ENCODE measurements around the gene ATP6V0C. TPM values are rescaled to one million over a fixed set of nuclear protein-coding genes. Genes with fewer than 3 reads are reported as not detected.
"Not testable (repeated sequence)": the region's sequence is repeated elsewhere in the genome, so short reads cannot be mapped to it uniquely, and the experiment has no call there.

ATP6V0C gene
- total RNA-seq, 1 experiment from 2014 or later, result 56.4 TPM

- Histone ChIP-seq H3K27me3 (ENCODE audit: control insufficient read depth, insufficient read depth, low read length) (peaks cover 56% of the 10 kb centered on the region), H3K4me3 (ENCODE audit: insufficient read depth, low read depth, low read length) (peak overlapping the region; percentile 37), H3K36me3 (replicated peaks; ENCODE audit: control insufficient read depth, insufficient read depth, low read length) (no peaks in the 10 kb centered on the region)
- no peak for DNase-seq
Measured at GRCh38 chr16:2471653-2472487, 41.9 kb upstream of the ATP6V0C start.

- no peak for DNase-seq
- H3K27me3 ChIP-seq (ENCODE audit: control insufficient read depth, insufficient read depth, low read length), result peaks cover 56% of the 10 kb centered on the region
- H3K4me3 ChIP-seq (ENCODE audit: insufficient read depth, low read depth, low read length), result no peak overlapping the region
- H3K36me3 ChIP-seq (replicated peaks; ENCODE audit: control insufficient read depth, insufficient read depth, low read length), result no peaks in the 10 kb centered on the region
Measured at GRCh38 chr16:2472488-2472864, 41.3 kb upstream of the ATP6V0C start.

DNA sequence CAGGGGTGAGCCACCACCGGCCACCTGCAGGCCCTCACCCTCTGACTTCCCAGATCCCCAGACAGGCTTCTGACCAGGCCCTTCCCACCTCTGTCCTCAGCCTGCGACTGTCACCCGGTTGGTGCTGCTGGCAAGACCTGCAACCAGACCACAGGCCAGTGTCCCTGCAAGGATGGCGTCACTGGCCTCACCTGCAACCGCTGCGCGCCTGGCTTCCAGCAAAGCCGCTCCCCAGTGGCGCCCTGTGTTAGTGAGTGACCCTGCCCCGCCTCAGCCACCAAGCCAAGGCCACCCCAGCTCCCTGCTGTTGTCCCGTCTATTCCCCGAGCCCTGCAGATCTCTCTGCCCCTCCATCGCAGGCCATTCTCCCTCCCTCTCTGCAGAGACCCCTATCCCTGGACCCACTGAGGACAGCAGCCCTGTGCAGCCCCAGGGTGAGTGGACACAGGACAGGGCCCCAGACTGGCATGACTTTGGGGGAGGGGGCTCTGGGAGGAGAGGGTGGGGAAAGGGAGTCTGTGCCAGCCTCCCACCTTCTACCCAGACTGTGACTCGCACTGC lies 40.8 kb upstream of the ATP6V0C start:
- Histone ChIP-seq H3K4me3 (ENCODE audit: insufficient read depth, low read depth, low read length) (peak overlapping the region; percentile 73), H3K36me3 (replicated peaks; ENCODE audit: control insufficient read depth, insufficient read depth, low read length) (no peaks in the 10 kb centered on the region), H3K27me3 (ENCODE audit: control insufficient read depth, insufficient read depth, low read length) (peaks cover 56% of the 10 kb centered on the region)
- peak; percentile 68 for DNase-seq

DNA sequence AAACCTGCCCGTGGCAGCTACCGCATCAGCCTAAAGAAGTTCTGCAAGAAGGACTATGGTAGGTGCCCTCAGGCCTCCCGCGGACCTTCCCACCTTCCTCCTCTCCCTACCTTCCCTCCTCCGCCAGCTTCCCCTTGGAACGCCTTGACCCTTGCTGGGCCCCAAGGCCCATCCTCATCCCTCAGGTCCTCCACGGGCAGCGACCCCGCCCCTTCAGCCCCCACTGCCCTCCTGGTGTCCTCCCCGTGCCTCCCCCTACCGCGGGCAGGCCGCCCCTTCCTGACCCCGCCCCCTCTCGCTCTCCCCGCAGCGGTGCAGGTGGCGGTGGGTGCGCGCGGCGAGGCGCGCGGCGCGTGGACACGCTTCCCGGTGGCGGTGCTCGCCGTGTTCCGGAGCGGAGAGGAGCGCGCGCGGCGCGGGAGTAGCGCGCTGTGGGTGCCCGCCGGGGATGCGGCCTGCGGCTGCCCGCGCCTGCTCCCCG lies 40.3 kb upstream of the ATP6V0C start:
- H3K36me3 ChIP-seq (replicated peaks; ENCODE audit: control insufficient read depth, insufficient read depth, low read length), result no peaks in the 10 kb centered on the region
- DNase-seq, result peak; percentile 87
- H3K4me3 ChIP-seq (ENCODE audit: insufficient read depth, low read depth, low read length), result peak overlapping the region; percentile 73
- peaks cover 52% of the 10 kb centered on the region for H3K27me3 ChIP-seq (ENCODE audit: control insufficient read depth, insufficient read depth, low read length)

- DNase-seq, result peak; percentile 90
- Histone ChIP-seq H3K36me3 (replicated peaks; ENCODE audit: control insufficient read depth, insufficient read depth, low read length) (no peaks in the 10 kb centered on the region), H3K27me3 (ENCODE audit: control insufficient read depth, insufficient read depth, low read length) (peaks cover 46% of the 10 kb centered on the region), H3K4me3 (ENCODE audit: insufficient read depth, low read depth, low read length) (peak overlapping the region; percentile 73)
Measured at GRCh38 chr16:2473999-2474876, 39.5 kb upstream of the ATP6V0C start.

DNA sequence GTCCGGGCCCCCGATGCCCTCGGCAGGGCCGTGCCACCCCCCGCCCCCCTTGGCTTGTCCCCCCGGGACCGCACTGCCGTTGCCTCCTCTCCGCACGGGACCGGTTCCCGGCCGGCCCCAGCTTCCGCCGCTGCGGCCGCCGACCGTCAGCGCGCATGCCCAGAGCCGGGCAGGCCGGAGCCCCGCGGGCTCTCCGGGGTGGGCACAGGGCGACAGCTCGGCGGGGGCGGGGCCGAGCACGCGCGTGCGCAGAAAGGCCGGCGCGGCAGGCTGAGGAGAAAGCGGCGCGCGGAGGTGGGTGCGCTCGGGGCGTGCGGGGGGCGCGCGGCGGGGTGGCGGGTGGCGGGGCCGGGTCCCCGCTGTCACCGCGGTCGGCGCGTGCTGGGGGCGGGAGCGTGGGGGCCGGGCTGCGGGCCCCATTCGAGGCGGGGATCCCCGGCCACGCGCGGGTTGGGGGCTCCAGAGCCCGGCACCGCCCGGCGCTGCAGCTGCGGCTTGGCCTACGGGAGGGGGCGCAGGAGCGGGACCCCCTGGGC lies 38.8 kb upstream of the ATP6V0C start, which contains the start of gene TBC1D24:
Gene TBC1D24 (plus strand): TSS at position 251 of the 536 bp plus-strand sequence. CDS start 21,022 bp downstream, outside the sequence.
- H3K27me3 ChIP-seq (ENCODE audit: control insufficient read depth, insufficient read depth, low read length), result peaks cover 41% of the 10 kb centered on the region
- DNase-seq, result peak; percentile 100
- H3K4me3 ChIP-seq (ENCODE audit: insufficient read depth, low read depth, low read length), result peak within 1 kb of the TSS; percentile 73
- H3K36me3 ChIP-seq (replicated peaks; ENCODE audit: control insufficient read depth, insufficient read depth, low read length), result no peaks in the 10 kb centered on the region

DNA sequence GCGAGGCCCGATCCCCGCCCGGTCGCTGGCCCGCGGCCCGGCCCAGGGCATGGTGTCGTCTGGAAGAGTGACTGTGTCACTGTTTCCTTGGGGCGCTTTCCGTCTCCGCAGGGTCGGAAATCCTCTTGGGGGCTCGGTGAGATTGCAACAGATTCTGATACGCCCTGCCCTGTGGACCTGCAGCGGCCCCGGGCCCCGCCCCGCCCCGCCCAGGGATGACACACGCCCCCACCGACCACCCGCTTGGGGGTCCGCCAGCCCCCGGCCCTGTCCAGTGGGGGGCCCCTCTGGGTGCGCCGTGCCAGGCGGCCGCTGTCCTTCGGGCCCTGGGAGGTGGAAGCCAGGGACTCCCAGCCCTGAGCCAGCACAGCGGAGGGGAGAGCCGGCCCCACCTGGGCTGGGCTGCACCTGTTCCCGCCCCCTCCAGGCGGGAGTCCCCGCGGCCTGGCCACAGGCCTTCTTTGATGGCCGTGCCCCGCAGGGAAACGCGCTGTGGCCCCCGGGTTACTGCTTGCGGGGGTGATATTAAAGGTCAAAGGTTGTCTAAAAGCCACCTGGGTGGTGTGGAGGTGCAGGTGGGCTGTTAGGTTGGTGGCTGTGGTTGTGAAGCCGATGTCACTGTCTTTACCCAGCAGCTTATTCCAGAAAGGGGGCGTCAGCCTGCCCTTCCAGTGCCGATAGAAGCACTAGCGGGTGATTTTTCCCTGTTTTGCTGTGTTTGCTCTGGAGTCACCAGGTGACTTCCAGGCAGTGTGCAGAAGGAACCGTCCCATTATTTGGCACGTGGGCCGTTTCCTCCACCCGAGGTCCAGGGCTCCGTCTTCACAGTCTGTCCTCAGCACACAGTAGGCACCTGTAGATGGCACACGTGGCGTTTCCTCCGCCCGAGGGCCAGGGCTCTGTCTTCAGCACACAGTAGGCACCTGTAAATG lies 38.1 kb upstream of the ATP6V0C start:
- peak overlapping the region; percentile 63 for H3K4me3 ChIP-seq (ENCODE audit: insufficient read depth, low read depth, low read length)
- peak; percentile 95 for DNase-seq
- H3K36me3 ChIP-seq (replicated peaks; ENCODE audit: control insufficient read depth, insufficient read depth, low read length), result no peaks in the 10 kb centered on the region
- peaks cover 33% of the 10 kb centered on the region for H3K27me3 ChIP-seq (ENCODE audit: control insufficient read depth, insufficient read depth, low read length)

DNA sequence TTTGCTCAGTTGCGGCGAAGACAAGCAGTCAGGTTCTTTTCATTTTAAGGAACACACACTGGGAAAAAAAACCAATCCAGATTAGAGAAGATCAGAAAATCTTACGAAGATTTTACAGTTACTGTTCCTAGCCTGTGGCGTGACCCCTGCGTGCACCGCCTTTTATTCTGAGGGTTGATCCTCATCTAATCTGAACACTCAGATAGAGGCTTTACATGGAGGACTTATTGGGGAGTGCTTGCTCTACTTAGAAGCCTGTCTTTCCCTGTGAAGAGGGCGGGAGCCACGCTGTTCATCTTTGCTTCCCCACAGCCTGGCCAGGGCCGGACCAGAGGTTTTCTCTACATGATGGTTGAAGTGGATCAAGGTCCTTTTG lies 37.4 kb upstream of the ATP6V0C start:
- DNase-seq, result no peak
- H3K4me3 ChIP-seq (ENCODE audit: insufficient read depth, low read depth, low read length), result no peak overlapping the region
- H3K36me3 ChIP-seq (replicated peaks; ENCODE audit: control insufficient read depth, insufficient read depth, low read length), result no peaks in the 10 kb centered on the region
- H3K27me3 ChIP-seq (ENCODE audit: control insufficient read depth, insufficient read depth, low read length), result peaks cover 29% of the 10 kb centered on the region

DNA sequence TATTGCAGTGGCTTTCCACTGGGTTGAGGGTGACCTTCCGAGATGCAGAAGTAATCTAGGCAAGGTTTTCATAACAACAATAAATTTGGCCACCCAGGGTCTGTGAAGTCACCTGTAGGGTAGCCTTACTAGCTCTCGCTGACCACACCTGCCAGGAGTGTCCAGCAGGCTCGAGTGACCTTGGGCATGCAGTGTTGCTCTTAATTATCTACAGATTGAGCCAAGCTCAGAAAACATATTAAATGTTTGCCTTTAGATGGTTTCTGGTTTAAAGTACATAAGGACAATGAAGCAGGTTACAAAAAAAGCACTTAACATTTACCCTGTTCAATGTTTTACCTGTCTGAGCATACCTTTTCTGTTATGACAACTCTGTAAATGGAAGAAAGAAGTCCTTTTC lies 37.0 kb upstream of the ATP6V0C start:
- H3K4me3 ChIP-seq (ENCODE audit: insufficient read depth, low read depth, low read length), result no peak overlapping the region
- peaks cover 25% of the 10 kb centered on the region for H3K27me3 ChIP-seq (ENCODE audit: control insufficient read depth, insufficient read depth, low read length)
- no peaks in the 10 kb centered on the region for H3K36me3 ChIP-seq (replicated peaks; ENCODE audit: control insufficient read depth, insufficient read depth, low read length)
- no peak for DNase-seq

- no peak for DNase-seq
Measured at GRCh38 chr16:2477327-2477726, 36.4 kb upstream of the ATP6V0C start.

DNA sequence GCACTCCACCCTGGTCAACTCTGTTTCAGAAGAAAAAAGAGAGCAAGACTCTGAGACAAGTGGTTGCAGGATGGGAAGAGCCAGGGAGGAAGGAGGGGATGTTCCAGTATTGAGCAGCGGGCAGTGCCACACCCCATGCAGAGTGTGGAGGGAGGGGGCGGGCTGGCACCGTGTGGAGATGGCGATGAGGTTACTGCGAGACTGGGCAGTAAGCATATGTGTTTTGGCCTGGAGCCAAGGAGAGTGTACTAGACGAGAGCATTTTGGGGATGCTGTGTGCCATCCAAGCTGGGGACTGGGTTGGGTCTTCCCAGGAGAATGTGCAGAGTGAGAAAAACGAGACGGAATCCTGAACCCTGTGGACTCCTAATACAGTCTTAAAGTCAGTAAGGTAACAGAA lies 35.5 kb upstream of the ATP6V0C start:
- Histone ChIP-seq H3K27me3 (ENCODE audit: control insufficient read depth, insufficient read depth, low read length) (peaks cover 10% of the 10 kb centered on the region), H3K36me3 (replicated peaks; ENCODE audit: control insufficient read depth, insufficient read depth, low read length) (no peaks in the 10 kb centered on the region), H3K4me3 (ENCODE audit: insufficient read depth, low read depth, low read length) (no peak overlapping the region)
- no peak for DNase-seq

More at GRCh38 chr16:2477327-2477726, 36.4 kb upstream of the ATP6V0C start:
- Histone ChIP-seq H3K4me3 (ENCODE audit: insufficient read depth, low read depth, low read length) (no peak overlapping the region), H3K36me3 (replicated peaks; ENCODE audit: control insufficient read depth, insufficient read depth, low read length) (no peaks in the 10 kb centered on the region), H3K27me3 (ENCODE audit: control insufficient read depth, insufficient read depth, low read length) (peaks cover 20% of the 10 kb centered on the region)

DNA sequence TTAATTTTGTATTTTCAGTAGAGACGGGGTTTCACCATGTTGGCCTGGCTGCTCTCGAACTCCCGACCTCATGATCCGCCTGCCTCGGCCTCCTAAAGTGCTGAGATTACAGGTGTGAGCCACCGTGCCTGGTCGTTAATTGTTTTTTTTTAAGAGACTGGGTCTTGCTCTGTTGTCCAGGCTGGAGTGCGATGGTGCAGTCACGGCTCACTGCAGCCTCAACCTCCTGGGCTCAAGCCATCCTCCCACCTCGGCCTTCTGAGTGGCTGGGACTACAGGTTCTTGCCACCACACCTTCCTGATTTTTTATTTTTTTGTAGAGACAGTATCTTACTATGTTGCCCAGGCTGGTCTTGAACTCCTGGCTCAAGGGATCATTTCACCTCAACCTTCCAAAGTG lies 33.8 kb upstream of the ATP6V0C start:
- not testable (repeated sequence) for H3K4me3 ChIP-seq (ENCODE audit: insufficient read depth, low read depth, low read length); H3K36me3 ChIP-seq (replicated peaks; ENCODE audit: control insufficient read depth, insufficient read depth, low read length); H3K27me3 ChIP-seq (ENCODE audit: control insufficient read depth, insufficient read depth, low read length); DNase-seq

DNA sequence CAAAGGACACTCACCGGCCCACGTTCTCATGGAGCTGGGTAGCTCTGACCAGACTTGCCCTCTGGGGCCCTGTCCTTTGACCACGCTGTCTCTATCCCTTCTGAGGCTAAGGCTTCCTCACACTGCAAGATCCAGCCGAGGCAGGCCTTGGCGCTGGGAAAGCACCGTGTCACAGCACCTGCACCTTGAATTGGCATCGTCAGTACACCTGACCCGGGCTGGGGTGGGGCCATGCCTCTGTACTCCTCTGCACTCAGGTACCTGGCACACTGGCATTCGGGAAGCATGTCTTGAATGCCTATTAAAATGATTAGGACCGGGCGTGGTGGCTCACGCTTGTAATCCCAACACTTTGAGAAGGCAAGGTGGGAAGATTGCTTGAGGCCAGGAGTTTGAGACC lies 32.8 kb upstream of the ATP6V0C start:
- DNase-seq, result no peak
- Histone ChIP-seq H3K4me3 (ENCODE audit: insufficient read depth, low read depth, low read length) (no peak overlapping the region), H3K36me3 (replicated peaks; ENCODE audit: control insufficient read depth, insufficient read depth, low read length) (no peaks in the 10 kb centered on the region), H3K27me3 (ENCODE audit: control insufficient read depth, insufficient read depth, low read length) (no peaks in the 10 kb centered on the region)

Data from H7 (cell line).